ENCODE results near the gene DISC1.
"Not testable (repeated sequence)": the region's sequence is repeated elsewhere in the genome, so short reads cannot be mapped to it uniquely, and the experiment has no call there.

DISC1 gene

GRCh38 chr1:231606712-231607111 is 19.9 kb upstream of the DISC1 start:
- no peak for DNase-seq (ENCODE audit: low read depth)

GRCh38 chr1:231610388-231610787 is 16.2 kb upstream of the DISC1 start:
- DNase-seq (ENCODE audit: low read depth) = no peak

GRCh38 chr1:231611111-231611510 is 15.5 kb upstream of the DISC1 start:
- no peak for DNase-seq (ENCODE audit: low read depth)

GRCh38 chr1:231611851-231612250 is 14.7 kb upstream of the DISC1 start:
- no peak for DNase-seq (ENCODE audit: low read depth)

GRCh38 chr1:231612393-231613089 is 14.0 kb upstream of the DISC1 start:
- peak; percentile 17 for DNase-seq (ENCODE audit: low read depth)

GRCh38 chr1:231613419-231614349 is 12.9 kb upstream of the DISC1 start:
- no peak for DNase-seq (ENCODE audit: low read depth)

GRCh38 chr1:231616667-231617066 is 9.9 kb upstream of the DISC1 start:
- no peak for DNase-seq (ENCODE audit: low read depth)

GRCh38 chr1:231618609-231619256 is 7.9 kb upstream of the DISC1 start:
- no peak for DNase-seq (ENCODE audit: low read depth)

GRCh38 chr1:231619257-231619634 is 7.3 kb upstream of the DISC1 start:
- DNase-seq (ENCODE audit: low read depth) = no peak

GRCh38 chr1:231625042-231625441 is 1.5 kb upstream of the DISC1 start:
- DNase-seq (ENCODE audit: low read depth) = not testable (repeated sequence)

- no peak for DNase-seq (ENCODE audit: low read depth)
These were observed 535 bp upstream of the DISC1 start for GRCh38 chr1:231625975-231626534.

- peak; percentile 22 for DNase-seq (ENCODE audit: low read depth)
These were observed 493 bp downstream of the DISC1 start for GRCh38 chr1:231626951-231627614.

- DNase-seq (ENCODE audit: low read depth) = no peak
These were observed 1.8 kb downstream of the DISC1 start for GRCh38 chr1:231628207-231628876.

- DNase-seq (ENCODE audit: low read depth) = no peak
These were observed 2.5 kb downstream of the DISC1 start for GRCh38 chr1:231629132-231629531.

GRCh38 chr1:231630558-231631205 is 4.1 kb downstream of the DISC1 start:
- DNase-seq (ENCODE audit: low read depth) = no peak

GRCh38 chr1:231631717-231632116 is 5.1 kb downstream of the DISC1 start:
- no peak for DNase-seq (ENCODE audit: low read depth)

GRCh38 chr1:231632119-231632518 is 5.5 kb downstream of the DISC1 start:
- no peak for DNase-seq (ENCODE audit: low read depth)

GRCh38 chr1:231634323-231635013 is 7.9 kb downstream of the DISC1 start:
- DNase-seq (ENCODE audit: low read depth) = no peak

- DNase-seq (ENCODE audit: low read depth) = no peak
These were observed 9.6 kb downstream of the DISC1 start for GRCh38 chr1:231636157-231636556.

GRCh38 chr1:231636922-231637321 is 10.3 kb downstream of the DISC1 start:
- not testable (repeated sequence) for DNase-seq (ENCODE audit: low read depth)
